Activated CD4-positive, alpha-beta T cell treated with anti-CD3 and anti-CD28 coated beads for 24 hours (primary cell): ENCODE data around the gene MFSD6L.
"Not testable (repeated sequence)": the region's sequence is repeated elsewhere in the genome, so short reads cannot be mapped to it uniquely, and the experiment has no call there.

Experiments used
- DNase-seq, 2 donors: peaks; one replicate each; pipeline ENCODE4 v3.0.0-alpha.2; 2020; ENCODE audit warnings: low read depth in 2 of 2

Gene MFSD6L

GRCh38 chr17:8826808-8827435 lies 27.8 kb upstream of the MFSD6L start:
- DNase-seq = no peak

GRCh38 chr17:8825802-8826201 lies 26.6 kb upstream of the MFSD6L start:
- no peak for DNase-seq

GRCh38 chr17:8823279-8823678 lies 24.1 kb upstream of the MFSD6L start:
- no peak for DNase-seq

GRCh38 chr17:8822401-8823035 lies 23.4 kb upstream of the MFSD6L start:
- DNase-seq = no peak

- DNase-seq = no peak
Observed at GRCh38 chr17:8821446-8822105, 22.4 kb upstream of the MFSD6L start.

GRCh38 chr17:8820311-8821010 lies 21.3 kb upstream of the MFSD6L start:
- DNase-seq = no peak

GRCh38 chr17:8818654-8819330 lies 19.6 kb upstream of the MFSD6L start:
- DNase-seq = no peak

GRCh38 chr17:8818047-8818446 lies 18.9 kb upstream of the MFSD6L start:
- no peak for DNase-seq

GRCh38 chr17:8806926-8807550 lies 7.9 kb upstream of the MFSD6L start:
- DNase-seq = no peak

- DNase-seq = no peak
Observed at GRCh38 chr17:8806253-8806925, 7.2 kb upstream of the MFSD6L start.

GRCh38 chr17:8805396-8805795 lies 6.2 kb upstream of the MFSD6L start:
- not testable (repeated sequence) for DNase-seq

GRCh38 chr17:8803531-8804420 lies 4.6 kb upstream of the MFSD6L start:
- no peak for DNase-seq

GRCh38 chr17:8801135-8801840 lies 2.1 kb upstream of the MFSD6L start:
- DNase-seq = no peak

- DNase-seq = no peak
Observed at GRCh38 chr17:8800656-8801055, 1.5 kb upstream of the MFSD6L start.

GRCh38 chr17:8799570-8800212 lies 526 bp upstream of the MFSD6L start:
- DNase-seq = no peak

GRCh38 chr17:8798176-8798845 lies 854 bp downstream of the MFSD6L start:
- DNase-seq = no peak

- DNase-seq = no peak
Observed at GRCh38 chr17:8797621-8798175, 1.5 kb downstream of the MFSD6L start.

GRCh38 chr17:8794636-8795035 lies 4.5 kb downstream of the MFSD6L start:
- no peak for DNase-seq
